Mucosa of stomach (tissue), 1 donor: ENCODE results near the gene PRDX5.
A peak's percentile ranks its signal among the peaks of the same experiment; 100 is the strongest.
"Not testable (repeated sequence)": the region's sequence is repeated elsewhere in the genome, so short reads cannot be mapped to it uniquely, and the experiment has no call there.

ENCODE experiments used
- H3K27me3 ChIP-seq: one replicate; pipeline ENCODE4 v1.7.0; 2013; ENCODE audit warnings: mild to moderate bottlenecking, low read length; ENCODE audit not compliant: control insufficient read depth, insufficient read depth
- H3K36me3 ChIP-seq: one replicate; pipeline ENCODE4 v1.7.0; 2013; ENCODE audit warnings: low read length; ENCODE audit not compliant: control insufficient read depth, insufficient read depth
- H3K4me1 ChIP-seq: one replicate; pipeline ENCODE4 v1.7.0; 2013; ENCODE audit warnings: mild to moderate bottlenecking, low read length; ENCODE audit not compliant: control insufficient read depth, insufficient read depth
- H3K4me3 ChIP-seq: one replicate; pipeline ENCODE4 v1.7.0; 2013; ENCODE audit warnings: low read length
- H3K9ac ChIP-seq: one replicate; pipeline ENCODE4 v1.7.0; 2013; ENCODE audit warnings: mild to moderate bottlenecking, low read length, moderate library complexity
- H3K9me3 ChIP-seq: one replicate; pipeline ENCODE4 v1.7.0; 2013; ENCODE audit warnings: mild to moderate bottlenecking, low read length, moderate library complexity; ENCODE audit not compliant: control insufficient read depth
- donor health status: Pancreatic carcinoma.

The PRDX5 gene

DNA sequence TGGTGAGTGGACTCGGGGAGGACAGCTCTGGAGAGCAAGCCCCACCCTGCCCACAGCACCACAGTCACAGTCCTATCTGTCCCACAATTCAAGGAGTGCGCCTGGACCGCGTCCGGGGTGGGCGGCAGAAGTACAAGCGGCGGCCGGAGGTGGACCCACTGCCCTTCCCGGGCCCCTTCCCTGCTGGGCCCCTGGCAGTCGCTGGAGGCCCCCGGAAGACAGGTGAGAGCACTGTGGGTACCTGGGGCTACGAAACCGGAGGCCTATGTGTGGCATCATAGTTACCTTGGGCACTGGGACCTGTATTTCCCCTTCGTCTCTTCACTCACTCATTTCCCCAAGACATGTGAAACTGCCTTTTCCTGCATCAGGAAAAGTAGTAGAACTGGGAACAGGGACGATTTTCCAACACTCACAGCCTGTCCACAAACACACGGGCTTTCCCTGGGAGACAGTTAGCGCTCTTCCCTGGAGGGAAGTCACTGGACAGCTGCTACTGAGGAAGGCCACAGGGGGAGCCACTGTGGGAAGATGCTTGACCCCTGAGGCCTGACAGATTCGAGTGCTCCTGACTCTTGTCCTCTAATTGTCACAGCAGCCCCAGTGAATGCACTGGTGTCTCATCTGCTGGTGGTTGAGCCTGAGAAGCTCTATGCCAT is 3.6 kb upstream of the PRDX5 start:
- no peaks in the 10 kb centered on the region for H3K9me3 ChIP-seq
- H3K9ac ChIP-seq: no peak overlapping the region
- peaks cover 14% of the 10 kb centered on the region for H3K36me3 ChIP-seq
- H3K27me3 ChIP-seq: no peaks in the 10 kb centered on the region
- H3K4me1 ChIP-seq: peaks cover 13% of the 10 kb centered on the region
- H3K4me3 ChIP-seq: no peak overlapping the region

- Histone ChIP-seq H3K4me3 (no peak overlapping the region), H3K9me3 (no peaks in the 10 kb centered on the region), H3K4me1 (peaks cover 19% of the 10 kb centered on the region), H3K27me3 (no peaks in the 10 kb centered on the region), H3K9ac (no peak overlapping the region), H3K36me3 (peaks cover 14% of the 10 kb centered on the region)
Observed at GRCh38 chr11:64314805-64315561, 2.9 kb upstream of the PRDX5 start.

- H3K36me3 ChIP-seq: peaks cover 14% of the 10 kb centered on the region
- H3K9me3 ChIP-seq, H3K9ac ChIP-seq, H3K27me3 ChIP-seq, H3K4me3 ChIP-seq: not testable (repeated sequence)
- H3K4me1 ChIP-seq: peaks cover 26% of the 10 kb centered on the region
Observed at GRCh38 chr11:64315667-64316526, 2.0 kb upstream of the PRDX5 start.

DNA sequence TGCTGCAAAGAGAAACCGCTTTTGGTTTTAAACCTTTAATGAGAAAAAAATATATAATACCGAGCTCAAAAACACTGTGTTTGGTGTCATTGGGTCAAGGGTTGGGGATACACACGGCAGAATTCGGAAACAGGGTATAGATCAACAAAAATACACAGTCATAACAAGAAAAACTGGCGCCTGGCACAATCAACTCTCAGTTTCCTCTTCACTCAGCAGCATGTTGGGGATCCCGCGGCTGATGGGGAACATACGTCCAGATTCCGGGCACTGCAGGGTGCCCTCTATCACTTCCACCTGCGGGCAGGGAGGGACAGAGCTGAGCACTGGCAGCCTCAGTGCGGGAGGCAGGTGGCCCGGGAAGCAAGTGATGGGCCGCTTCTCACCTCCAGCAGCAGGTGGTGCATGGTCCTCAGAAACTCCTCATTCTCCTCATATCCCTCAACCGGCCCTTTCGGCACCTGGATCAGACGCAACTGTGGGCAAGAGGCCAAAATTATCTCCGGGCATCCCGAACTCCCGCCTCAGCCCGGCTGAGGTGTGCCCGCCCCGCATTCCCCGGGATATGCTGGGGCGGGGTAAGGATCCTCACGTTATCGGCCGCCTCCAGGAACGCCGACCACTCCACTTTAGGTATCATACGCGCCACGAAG is 1.1 kb upstream of the PRDX5 start:
- H3K9ac ChIP-seq: peak overlapping the region; percentile 86
- peaks cover 35% of the 10 kb centered on the region for H3K4me1 ChIP-seq
- H3K36me3 ChIP-seq: peaks cover 14% of the 10 kb centered on the region
- H3K4me3 ChIP-seq: peak overlapping the region; percentile 75
- no peaks in the 10 kb centered on the region for H3K27me3 ChIP-seq
- no peaks in the 10 kb centered on the region for H3K9me3 ChIP-seq

DNA sequence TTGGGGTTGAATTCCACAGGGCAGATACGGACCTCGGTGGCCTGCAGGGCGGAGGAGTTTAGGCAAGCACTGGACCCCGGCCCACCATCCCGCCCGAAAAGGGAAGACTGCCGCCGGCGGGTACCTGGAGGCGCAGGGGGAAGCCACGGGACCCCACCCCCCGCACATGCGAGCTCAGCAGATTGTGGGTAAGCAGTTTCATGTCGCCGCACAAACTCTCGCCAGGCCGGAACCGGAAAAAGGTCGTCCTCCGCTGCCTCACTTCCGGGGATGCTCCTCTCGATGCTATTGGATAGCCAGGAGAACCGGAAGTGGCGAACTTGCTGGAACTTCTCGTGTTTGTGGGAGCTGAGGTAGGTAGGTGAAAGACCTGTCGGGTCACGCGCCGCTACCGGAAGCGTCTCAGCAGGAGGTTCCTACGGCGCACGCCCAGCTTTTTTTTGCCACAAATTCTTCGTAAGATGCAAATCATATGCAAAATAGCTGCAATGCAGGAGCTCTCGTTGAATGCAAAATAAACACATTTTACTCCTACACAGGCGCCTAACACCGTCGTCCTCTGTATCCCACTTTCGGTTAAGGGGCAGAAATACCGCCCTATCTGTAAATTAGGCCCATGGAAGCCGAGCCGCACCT is 478 bp upstream of the PRDX5 start, which contains the start of gene TRMT112:
Gene TRMT112, minus strand, starts transcription at position 235 of the 636 bp plus-strand sequence. Its CDS starts 33 bp downstream, at position 202.
- H3K27me3 ChIP-seq: no peaks in the 10 kb centered on the region
- peaks cover 41% of the 10 kb centered on the region for H3K4me1 ChIP-seq
- peaks cover 18% of the 10 kb centered on the region for H3K36me3 ChIP-seq
- H3K9ac ChIP-seq: peak within 1 kb of the TSS; percentile 86
- peak within 1 kb of the TSS; percentile 75 for H3K4me3 ChIP-seq
- H3K9me3 ChIP-seq: no peaks in the 10 kb centered on the region

DNA sequence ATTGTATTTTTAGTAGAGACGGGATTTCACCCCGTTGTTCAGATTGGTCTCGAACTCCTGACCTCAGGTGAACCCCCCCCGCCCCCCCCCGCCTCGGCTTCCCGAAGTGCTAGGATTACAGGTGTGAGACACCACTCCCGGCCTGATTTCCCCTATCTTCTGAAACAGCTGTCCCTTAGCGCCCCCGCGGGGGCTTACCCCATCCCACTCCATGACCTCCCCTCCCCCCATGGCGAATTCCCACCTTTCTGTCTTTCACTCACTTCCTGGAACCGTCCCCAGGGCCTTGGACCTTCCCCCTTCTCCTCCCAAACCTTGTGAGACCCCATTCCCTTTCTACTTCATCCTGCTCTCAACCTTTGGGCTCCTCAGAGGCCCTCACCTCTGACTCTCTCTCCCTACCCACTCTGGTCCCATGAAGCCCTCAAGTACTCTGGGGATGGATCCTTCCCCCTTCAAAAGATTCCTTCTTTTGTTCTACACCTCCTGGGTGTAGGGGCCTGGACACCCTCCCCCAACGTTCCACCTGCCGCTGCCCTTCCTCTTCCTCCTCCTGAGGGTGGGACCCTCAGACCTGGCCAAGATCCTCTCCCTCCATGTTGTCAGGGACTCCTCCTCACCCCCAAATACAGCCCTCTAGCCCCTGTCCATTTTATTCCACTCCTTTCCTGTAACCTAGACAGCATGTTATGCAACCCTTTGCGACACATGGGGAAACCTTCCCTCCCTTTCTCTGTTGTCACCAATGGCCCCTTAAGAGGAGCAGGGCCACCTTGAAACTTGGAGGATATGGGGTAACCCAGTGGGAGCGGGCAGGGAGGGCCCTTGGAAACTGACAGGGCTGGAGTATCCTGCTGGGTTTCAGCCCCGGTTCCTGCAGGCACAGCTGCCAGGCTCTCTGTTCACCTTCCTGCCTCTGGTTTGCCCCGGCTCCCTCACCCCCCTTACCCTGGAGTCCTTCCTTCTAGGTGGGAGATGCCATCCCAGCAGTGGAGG is 1.1 kb downstream of the PRDX5 start:
- peaks cover 19% of the 10 kb centered on the region for H3K36me3 ChIP-seq
- H3K4me3 ChIP-seq: peak overlapping the region; percentile 75
- peak overlapping the region; percentile 86 for H3K9ac ChIP-seq
- H3K9me3 ChIP-seq: no peaks in the 10 kb centered on the region
- H3K4me1 ChIP-seq: peaks cover 47% of the 10 kb centered on the region
- H3K27me3 ChIP-seq: no peaks in the 10 kb centered on the region

DNA sequence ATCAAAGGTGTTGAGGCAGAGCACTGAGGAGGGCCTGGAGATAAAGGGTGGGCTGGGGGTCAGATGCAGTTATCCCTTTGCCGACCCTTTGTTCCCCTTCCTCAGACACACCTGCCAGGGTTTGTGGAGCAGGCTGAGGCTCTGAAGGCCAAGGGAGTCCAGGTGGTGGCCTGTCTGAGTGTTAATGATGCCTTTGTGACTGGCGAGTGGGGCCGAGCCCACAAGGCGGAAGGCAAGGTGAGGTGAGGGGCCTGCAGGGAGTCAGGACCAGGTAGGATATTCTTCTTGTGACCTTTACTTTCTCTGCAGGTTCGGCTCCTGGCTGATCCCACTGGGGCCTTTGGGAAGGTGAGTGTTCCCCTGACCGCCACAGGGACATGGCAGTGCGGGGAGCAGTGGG is 2.6 kb downstream of the PRDX5 start:
- H3K9me3 ChIP-seq: no peaks in the 10 kb centered on the region
- H3K36me3 ChIP-seq: peaks cover 6% of the 10 kb centered on the region
- no peaks in the 10 kb centered on the region for H3K27me3 ChIP-seq
- peaks cover 47% of the 10 kb centered on the region for H3K4me1 ChIP-seq
- peak overlapping the region; percentile 54 for H3K9ac ChIP-seq
- H3K4me3 ChIP-seq: no peak overlapping the region

- Histone ChIP-seq H3K9me3 (no peaks in the 10 kb centered on the region), H3K27me3 (no peaks in the 10 kb centered on the region), H3K4me3 (no peak overlapping the region), H3K4me1 (peaks cover 45% of the 10 kb centered on the region), H3K36me3 (peaks cover 6% of the 10 kb centered on the region), H3K9ac (peak overlapping the region; percentile 54)
Observed at GRCh38 chr11:64321026-64321425, 3.1 kb downstream of the PRDX5 start.

DNA sequence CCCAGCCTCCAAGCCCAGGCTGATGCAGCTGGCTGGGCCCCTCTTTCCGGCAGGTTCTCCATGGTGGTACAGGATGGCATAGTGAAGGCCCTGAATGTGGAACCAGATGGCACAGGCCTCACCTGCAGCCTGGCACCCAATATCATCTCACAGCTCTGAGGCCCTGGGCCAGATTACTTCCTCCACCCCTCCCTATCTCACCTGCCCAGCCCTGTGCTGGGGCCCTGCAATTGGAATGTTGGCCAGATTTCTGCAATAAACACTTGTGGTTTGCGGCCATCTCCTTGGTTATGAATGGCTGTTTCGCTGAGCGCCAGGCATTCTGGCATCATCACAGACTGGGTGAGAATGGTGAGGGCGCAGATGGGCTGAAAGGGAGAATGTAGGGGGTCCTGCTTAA is 3.6 kb downstream of the PRDX5 start:
- H3K27me3 ChIP-seq: no peaks in the 10 kb centered on the region
- H3K4me1 ChIP-seq: peaks cover 41% of the 10 kb centered on the region
- H3K9ac ChIP-seq: peak overlapping the region; percentile 54
- peaks cover 6% of the 10 kb centered on the region for H3K36me3 ChIP-seq
- no peak overlapping the region for H3K4me3 ChIP-seq
- no peaks in the 10 kb centered on the region for H3K9me3 ChIP-seq

DNA sequence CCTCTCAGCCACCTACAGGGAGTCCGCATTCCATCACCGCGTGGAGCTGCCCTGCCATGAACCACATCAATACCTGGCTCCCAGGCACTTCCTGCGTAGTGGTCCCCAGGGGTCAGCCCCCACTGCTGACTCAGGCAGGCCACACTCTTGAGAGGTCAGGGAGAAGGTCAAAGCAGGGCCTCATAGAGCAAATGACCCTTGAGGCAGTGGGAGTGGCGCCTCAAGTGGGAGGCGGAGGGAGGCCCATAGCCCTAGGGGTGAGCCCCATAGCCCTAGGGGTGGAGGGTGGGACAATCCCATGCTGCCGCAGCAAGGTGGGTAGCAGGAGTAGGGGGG is 5.0 kb downstream of the PRDX5 start:
- H3K4me3 ChIP-seq: no peak overlapping the region
- H3K36me3 ChIP-seq: peaks cover 6% of the 10 kb centered on the region
- peaks cover 41% of the 10 kb centered on the region for H3K4me1 ChIP-seq
- H3K27me3 ChIP-seq: no peaks in the 10 kb centered on the region
- peak overlapping the region; percentile 4 for H3K9ac ChIP-seq
- no peaks in the 10 kb centered on the region for H3K9me3 ChIP-seq
